AG04449 (cell line): ENCODE results near the gene PSMA7.

Experiments
- CTCF ChIA-PET: fragments of 350-600 bp; formaldehyde crosslinking; extraction: SDS; loops from one replicate; lab custom pipeline; 2021; ENCODE audit warnings: antibody characterized with exemption; lab: Yijun Ruan, JAX
- POLR2A ChIA-PET: fragments of 400-600, 350-600 bp; formaldehyde crosslinking; extraction: SDS; loops from one replicate; lab custom pipeline; 2020; ENCODE audit warnings: antibody characterized with exemption, inconsistent platforms; lab: Yijun Ruan, JAX
- DNase-seq: peaks from one replicate; pipeline ENCODE4 v3.0.0-alpha.2; 2010; ENCODE audit warnings: low read depth, low spot score
- H3K4me3 ChIP-seq: 2 replicates; pipeline ENCODE4 v1.5.1; 2011; ENCODE audit warnings: low read depth, mild to moderate bottlenecking, control low read depth, low read length
- TF ChIP-seq, protein P1 (sequence below): IDR thresholded peaks from one replicate; pipeline ENCODE4 v1.5.1; 2011; ENCODE audit warnings: mild to moderate bottlenecking, moderate library complexity, low read length, control low read depth, inconsistent platforms; ENCODE audit not compliant: insufficient read depth; ENCODE audit errors: missing control alignments

PSMA7 gene

GRCh38 chr20:62158541-62158940 lies 15.3 kb upstream of the PSMA7 start:
- ChIA-PET CTCF (interaction anchor here (1.3 to 4.4 kb wide), 3 partner anchors 133 to 148 kb away, joined by 3 to 36 read pairs (median 5); no protein-coding TSS in a partner anchor), POLR2A (no interaction called here)
- H3K4me3 ChIP-seq: no peak overlapping the region
- DNase-seq: no peak
- TF ChIP-seq, protein P1, sequence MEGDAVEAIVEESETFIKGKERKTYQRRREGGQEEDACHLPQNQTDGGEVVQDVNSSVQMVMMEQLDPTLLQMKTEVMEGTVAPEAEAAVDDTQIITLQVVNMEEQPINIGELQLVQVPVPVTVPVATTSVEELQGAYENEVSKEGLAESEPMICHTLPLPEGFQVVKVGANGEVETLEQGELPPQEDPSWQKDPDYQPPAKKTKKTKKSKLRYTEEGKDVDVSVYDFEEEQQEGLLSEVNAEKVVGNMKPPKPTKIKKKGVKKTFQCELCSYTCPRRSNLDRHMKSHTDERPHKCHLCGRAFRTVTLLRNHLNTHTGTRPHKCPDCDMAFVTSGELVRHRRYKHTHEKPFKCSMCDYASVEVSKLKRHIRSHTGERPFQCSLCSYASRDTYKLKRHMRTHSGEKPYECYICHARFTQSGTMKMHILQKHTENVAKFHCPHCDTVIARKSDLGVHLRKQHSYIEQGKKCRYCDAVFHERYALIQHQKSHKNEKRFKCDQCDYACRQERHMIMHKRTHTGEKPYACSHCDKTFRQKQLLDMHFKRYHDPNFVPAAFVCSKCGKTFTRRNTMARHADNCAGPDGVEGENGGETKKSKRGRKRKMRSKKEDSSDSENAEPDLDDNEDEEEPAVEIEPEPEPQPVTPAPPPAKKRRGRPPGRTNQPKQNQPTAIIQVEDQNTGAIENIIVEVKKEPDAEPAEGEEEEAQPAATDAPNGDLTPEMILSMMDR: no peak

GRCh38 chr20:62158088-62158400 lies 14.8 kb upstream of the PSMA7 start:
- no peak overlapping the region for H3K4me3 ChIP-seq
- CTCF ChIA-PET: interaction anchor here (1.6 to 4.4 kb wide), 2 partner anchors 133 to 147 kb away, joined by 3 to 36 read pairs; no protein-coding TSS in a partner anchor
- no peak for DNase-seq
- TF ChIP-seq, protein P1: no peak
- POLR2A ChIA-PET: no interaction called here

DNA sequence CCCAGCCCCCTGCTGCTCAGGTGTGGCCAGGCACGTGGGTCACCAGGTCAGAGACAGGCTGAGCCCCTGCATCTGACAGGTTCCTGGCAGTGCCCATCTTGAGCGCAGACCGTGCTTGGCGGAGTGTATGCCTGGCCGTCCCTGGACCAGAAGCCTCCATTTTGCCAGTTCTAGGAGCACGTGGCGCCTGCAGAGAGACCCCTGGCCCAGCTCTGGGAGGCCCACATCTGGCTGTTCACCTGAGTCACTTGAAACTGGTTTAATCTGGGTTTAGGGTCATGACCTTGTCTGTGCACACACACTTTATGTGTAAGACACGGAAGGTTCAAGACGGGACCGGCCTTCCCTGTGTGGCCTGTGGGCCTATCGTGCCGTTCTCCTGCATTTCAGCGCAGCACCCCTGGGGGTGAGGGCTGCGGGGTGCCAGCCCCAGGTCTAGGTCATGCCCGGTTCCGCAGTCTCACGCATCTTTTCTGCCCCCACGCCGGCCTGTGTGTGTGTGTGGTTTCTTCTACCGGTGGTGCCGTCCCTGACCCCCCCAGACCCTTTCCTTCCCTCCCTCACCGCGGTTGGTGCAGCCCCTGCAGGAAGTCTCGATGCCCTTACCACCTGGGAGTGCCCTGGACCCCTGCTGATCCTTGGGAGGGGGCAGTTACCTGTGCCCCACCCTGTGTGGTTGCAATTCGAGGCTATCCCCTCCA lies 14.3 kb upstream of the PSMA7 start:
- no peak for DNase-seq
- POLR2A ChIA-PET: no interaction called here
- TF ChIP-seq, protein P1: no peak
- no peak overlapping the region for H3K4me3 ChIP-seq
- CTCF ChIA-PET: interaction anchor here (1.0 to 4.4 kb wide), 10 partner anchors 12 to 146 kb away, joined by 3 to 36 read pairs (median 4); no protein-coding TSS in a partner anchor

GRCh38 chr20:62156592-62157386 lies 13.6 kb upstream of the PSMA7 start:
- ChIA-PET POLR2A (no interaction called here), CTCF (interaction anchor here (0.6 to 4.4 kb wide), 15 partner anchors 10 to 146 kb away, joined by 3 to 36 read pairs (median 4); no protein-coding TSS in a partner anchor)
- no peak for DNase-seq
- TF ChIP-seq, protein P1: peak; percentile 85
- H3K4me3 ChIP-seq: no peak overlapping the region

GRCh38 chr20:62156254-62156556 lies 13.0 kb upstream of the PSMA7 start:
- TF ChIP-seq, protein P1: no peak
- no peak for DNase-seq
- no peak overlapping the region for H3K4me3 ChIP-seq
- POLR2A ChIA-PET: no interaction called here
- CTCF ChIA-PET: interaction anchor here (0.6 to 4.4 kb wide), 15 partner anchors 9 to 145 kb away, joined by 3 to 36 read pairs (median 4); no protein-coding TSS in a partner anchor
